SIG-M5 treated with dmso at 0.1 percent for 504 hours (cell line): ENCODE data around the gene POLE3.
"Not testable (repeated sequence)": the region's sequence is repeated elsewhere in the genome, so short reads cannot be mapped to it uniquely, and the experiment has no call there.

Experiments
- DNase-seq: peaks from one replicate; lab custom pipeline; 2025; ENCODE audit not compliant: unreplicated experiment; lab: John Stamatoyannopoulos, UW

Gene POLE3

GRCh38 chr9:113410207-113410864 is at the start of gene POLE3, which contains the start of gene C9orf43:
Gene POLE3 (minus strand): TSS chr9:113410675. CDS start chr9:113410293, 382 bp downstream.
Gene C9orf43 (plus strand): TSS chr9:113410747. CDS start chr9:113413494, 2,747 bp downstream.
- peak; percentile 94 for DNase-seq

- DNase-seq, result no peak
These were observed 45.8 kb upstream of the POLE3 start for GRCh38 chr9:113456235-113456634.

- DNase-seq, result no peak
These were observed 44.7 kb upstream of the POLE3 start for GRCh38 chr9:113454914-113455761.

GRCh38 chr9:113452113-113452605 is 41.7 kb upstream of the POLE3 start:
- no peak for DNase-seq

- no peak for DNase-seq
These were observed 38.9 kb upstream of the POLE3 start for GRCh38 chr9:113449376-113449775.

- DNase-seq, result peak; percentile 27
These were observed 35.9 kb upstream of the POLE3 start for GRCh38 chr9:113446323-113446740.

GRCh38 chr9:113444736-113445135 is 34.3 kb upstream of the POLE3 start:
- no peak for DNase-seq

- not testable (repeated sequence) for DNase-seq
These were observed 27.2 kb upstream of the POLE3 start for GRCh38 chr9:113437716-113438115.

GRCh38 chr9:113436728-113437515 is 26.4 kb upstream of the POLE3 start:
- DNase-seq, result no peak

GRCh38 chr9:113431191-113431590 is 20.7 kb upstream of the POLE3 start:
- no peak for DNase-seq

- no peak for DNase-seq
These were observed 17.7 kb upstream of the POLE3 start for GRCh38 chr9:113428062-113428615.

GRCh38 chr9:113427629-113428028 is 17.2 kb upstream of the POLE3 start:
- DNase-seq, result no peak

- DNase-seq, result no peak
These were observed 16.2 kb upstream of the POLE3 start for GRCh38 chr9:113426701-113427100.

- no peak for DNase-seq
These were observed 14.6 kb upstream of the POLE3 start for GRCh38 chr9:113425072-113425471.

GRCh38 chr9:113421726-113422125 is 11.3 kb upstream of the POLE3 start:
- DNase-seq, result no peak

- no peak for DNase-seq
These were observed 6.9 kb upstream of the POLE3 start for GRCh38 chr9:113417370-113417769.

- DNase-seq, result peak; percentile 55
These were observed 5.8 kb upstream of the POLE3 start for GRCh38 chr9:113416149-113416721.

GRCh38 chr9:113409883-113410206 is 630 bp downstream of the POLE3 start:
- DNase-seq, result no peak

GRCh38 chr9:113409481-113409880 is 994 bp downstream of the POLE3 start:
- peak; percentile 15 for DNase-seq

- DNase-seq, result peak; percentile 77
These were observed 3.5 kb downstream of the POLE3 start for GRCh38 chr9:113406873-113407511.
